ENCODE data around the gene OR8B4.
"Not testable (repeated sequence)": the region's sequence is repeated elsewhere in the genome, so short reads cannot be mapped to it uniquely, and the experiment has no call there.

Gene OR8B4

GRCh38 chr11:124424384-124424921, at the start of gene OR8B4:
OR8B4 (minus strand) TSS chr11:124424871; CDS start chr11:124424871, 0 bp downstream.
- DNase-seq (ENCODE audit: low read depth in 2 of 2), result no peak

DNA sequence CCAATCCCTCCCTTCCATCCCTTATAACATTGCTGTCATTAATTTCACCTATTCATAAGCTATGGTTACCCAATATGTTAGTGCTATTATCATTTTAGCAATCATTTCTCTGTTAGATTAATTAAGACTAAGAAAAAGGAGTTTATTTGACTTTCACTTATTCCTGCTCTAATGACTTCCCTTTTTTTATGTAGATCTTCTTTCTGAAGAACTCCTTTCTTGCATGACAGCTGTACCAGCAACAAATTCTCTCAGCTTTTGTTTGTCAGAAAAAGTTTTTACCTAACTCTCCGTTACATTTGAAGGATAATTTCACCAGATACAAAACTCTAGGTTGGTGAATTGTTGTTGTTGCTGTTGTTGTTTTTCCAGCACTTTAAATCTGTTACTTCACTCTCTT, 49.4 kb upstream of the OR8B4 start:
- no peak for DNase-seq (ENCODE audit: low read depth in 2 of 2)

DNA sequence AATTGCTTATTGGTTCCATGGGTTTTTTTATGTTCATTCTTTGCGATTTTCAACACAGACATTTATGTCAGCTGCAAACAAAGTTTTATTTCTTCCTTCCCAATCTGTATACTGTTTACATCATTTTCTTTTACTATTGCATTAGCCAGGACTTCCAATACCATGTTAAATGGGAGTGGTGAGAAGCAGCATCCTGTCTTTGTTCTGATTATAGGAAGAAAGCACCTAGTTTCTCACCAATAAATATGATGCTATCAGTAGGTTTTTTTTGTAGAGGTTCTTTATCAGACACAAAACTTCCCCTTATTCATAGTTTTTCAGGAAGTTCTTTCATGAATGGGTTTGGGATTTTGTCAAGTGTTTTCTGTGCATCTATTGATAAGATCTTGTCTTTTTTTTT, 48.8 kb upstream of the OR8B4 start:
- DNase-seq (ENCODE audit: low read depth in 2 of 2), result no peak

- DNase-seq (ENCODE audit: low read depth in 2 of 2), result no peak
Measured at GRCh38 chr11:124470561-124471227, 46.0 kb upstream of the OR8B4 start.

- DNase-seq (ENCODE audit: low read depth in 2 of 2), result no peak
Measured at GRCh38 chr11:124467381-124467927, 42.8 kb upstream of the OR8B4 start.

- DNase-seq (ENCODE audit: low read depth in 2 of 2), result no peak
Measured at GRCh38 chr11:124465368-124465767, 40.7 kb upstream of the OR8B4 start.

- no peak for DNase-seq (ENCODE audit: low read depth in 2 of 2)
Measured at GRCh38 chr11:124463990-124464389, 39.3 kb upstream of the OR8B4 start.

GRCh38 chr11:124463324-124463723, 38.7 kb upstream of the OR8B4 start:
- DNase-seq (ENCODE audit: low read depth in 2 of 2), result no peak

DNA sequence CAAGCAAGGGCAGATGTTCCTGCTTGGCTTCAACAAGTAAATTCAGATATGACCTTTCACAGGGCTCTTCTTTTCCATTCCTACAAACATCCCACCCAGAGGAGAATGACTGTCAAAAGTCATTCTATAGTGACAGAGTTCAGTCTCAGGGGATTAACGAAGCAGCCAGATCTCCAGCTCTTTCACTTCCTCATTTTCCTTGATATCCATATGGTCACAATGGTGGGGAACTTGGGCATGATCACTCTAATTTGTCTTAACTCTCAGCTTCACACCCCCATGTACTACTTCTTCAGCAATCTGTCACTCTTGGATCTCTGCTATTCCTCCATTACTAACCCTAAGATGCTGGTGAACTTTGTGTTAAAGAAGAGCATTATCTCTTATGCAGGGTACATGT, 35.8 kb upstream of the OR8B4 start:
- no peak for DNase-seq (ENCODE audit: low read depth in 2 of 2)

DNA sequence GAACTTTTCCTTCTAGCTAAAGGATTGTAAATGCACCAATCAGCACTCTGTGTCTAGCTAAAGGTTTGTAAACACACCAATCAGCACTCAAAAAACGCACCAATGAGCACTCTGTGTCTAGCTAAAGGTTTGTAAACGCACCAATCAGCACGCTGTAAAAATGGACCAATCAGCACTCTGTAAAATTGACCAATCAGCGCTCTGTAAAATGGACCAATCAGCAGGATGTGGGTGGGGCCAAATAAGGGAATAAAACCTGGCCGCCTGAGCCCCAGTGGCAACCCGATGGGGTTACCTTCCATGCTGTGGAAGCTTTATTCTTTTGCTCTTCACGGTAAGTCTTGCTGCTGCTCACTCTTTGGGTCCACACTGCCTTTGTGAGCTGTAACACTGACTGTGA, 34.7 kb upstream of the OR8B4 start:
- DNase-seq (ENCODE audit: low read depth in 2 of 2), result not testable (repeated sequence)

GRCh38 chr11:124454552-124454951, 29.9 kb upstream of the OR8B4 start:
- DNase-seq (ENCODE audit: low read depth in 2 of 2), result no peak

GRCh38 chr11:124446916-124447315, 22.2 kb upstream of the OR8B4 start:
- DNase-seq (ENCODE audit: low read depth in 2 of 2), result no peak

GRCh38 chr11:124445646-124446150, 21.0 kb upstream of the OR8B4 start, which contains the start of gene OR8B8:
OR8B8 (minus strand) TSS chr11:124445696; CDS start chr11:124441085, 4,611 bp downstream.
- no peak for DNase-seq (ENCODE audit: low read depth in 2 of 2)

DNA sequence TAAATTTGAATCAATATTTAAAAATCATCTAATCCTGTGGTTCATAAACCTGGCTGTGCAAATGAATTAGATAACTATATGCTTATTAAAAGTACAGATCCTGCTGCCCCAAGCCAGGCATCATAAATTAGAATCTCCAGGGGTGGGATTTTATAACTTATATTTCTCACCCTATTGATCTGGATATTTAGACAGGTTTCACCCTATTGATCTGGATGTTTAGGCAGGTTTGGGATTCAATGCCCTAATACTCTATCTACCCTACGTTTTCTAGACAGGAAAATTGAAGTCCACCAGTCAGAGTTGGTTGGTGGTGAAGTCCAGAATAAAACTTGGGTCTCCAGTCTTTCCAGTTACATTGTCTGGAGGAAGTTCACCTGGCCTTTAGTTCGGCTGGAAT, 18.2 kb upstream of the OR8B4 start:
- no peak for DNase-seq (ENCODE audit: low read depth in 2 of 2)

GRCh38 chr11:124442442-124442841, 17.8 kb upstream of the OR8B4 start:
- no peak for DNase-seq (ENCODE audit: low read depth in 2 of 2)

GRCh38 chr11:124441519-124441918, 16.8 kb upstream of the OR8B4 start:
- DNase-seq (ENCODE audit: low read depth in 2 of 2), result no peak

DNA sequence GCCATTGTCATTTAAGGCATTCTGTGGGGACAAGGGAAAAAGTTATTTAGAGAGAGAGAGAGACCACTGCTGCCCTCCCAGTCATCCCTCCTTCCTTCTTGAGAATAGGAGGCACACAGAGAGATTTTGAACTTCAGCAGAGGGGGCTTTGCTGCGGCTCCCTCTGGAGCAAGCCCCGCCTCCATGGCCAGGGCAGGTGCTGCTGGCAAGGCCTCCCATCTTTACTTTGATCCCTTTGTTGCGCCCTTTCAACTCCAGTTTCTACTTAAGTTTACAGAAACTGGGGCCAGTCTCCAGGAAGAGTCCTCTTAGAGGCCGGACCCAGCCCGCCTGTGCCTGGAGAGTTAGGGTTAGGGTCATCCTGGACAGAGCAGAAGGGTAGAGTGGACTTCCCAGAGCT, 16.4 kb upstream of the OR8B4 start:
- no peak for DNase-seq (ENCODE audit: low read depth in 2 of 2)

- no peak for DNase-seq (ENCODE audit: low read depth in 2 of 2)
Measured at GRCh38 chr11:124440608-124441007, 15.9 kb upstream of the OR8B4 start.

GRCh38 chr11:124434699-124435098, 10.0 kb upstream of the OR8B4 start:
- DNase-seq (ENCODE audit: low read depth in 2 of 2), result no peak

DNA sequence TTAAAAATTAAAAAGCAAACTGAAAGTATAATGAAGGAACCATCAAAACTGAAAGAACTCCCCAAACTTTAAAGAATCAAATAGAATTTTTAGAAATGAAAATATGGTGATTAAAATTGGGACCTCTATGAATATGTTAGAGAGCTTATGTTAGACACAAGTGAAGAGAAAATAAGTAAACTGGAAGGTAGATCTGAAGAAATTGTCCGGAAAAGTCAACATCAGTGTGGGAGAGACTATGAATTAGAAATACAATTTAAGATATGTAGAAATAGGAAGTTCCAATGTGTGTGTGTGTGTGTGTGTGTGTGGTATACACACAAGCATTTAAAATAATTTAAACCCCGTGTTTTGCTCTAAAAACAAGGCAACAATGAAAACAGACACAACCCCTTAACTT, 4.9 kb upstream of the OR8B4 start:
- DNase-seq (ENCODE audit: low read depth in 2 of 2), result no peak

DNA sequence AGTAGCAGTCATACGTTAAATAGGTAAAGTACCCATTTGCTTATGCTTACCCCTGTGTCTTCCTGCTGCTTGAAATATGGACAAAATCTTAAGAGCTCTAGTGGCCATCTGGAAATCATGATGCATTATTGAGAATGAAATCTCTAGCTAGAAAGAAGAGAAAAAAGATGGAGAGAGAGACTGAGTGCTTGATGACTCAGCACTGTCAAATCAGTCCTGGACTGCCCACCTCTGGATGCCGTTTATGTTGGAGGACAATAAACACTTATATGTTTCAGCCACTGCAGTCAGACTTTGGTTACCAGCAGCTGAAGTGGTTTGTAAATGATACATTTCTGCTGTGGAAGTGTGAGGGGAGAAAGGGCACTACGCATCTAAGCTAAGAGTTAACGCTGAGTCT, 3.6 kb downstream of the OR8B4 start:
- no peak for DNase-seq (ENCODE audit: low read depth in 2 of 2)

GRCh38 chr11:124415356-124415923, 9.2 kb downstream of the OR8B4 start:
- DNase-seq (ENCODE audit: low read depth in 2 of 2), result no peak

DNA sequence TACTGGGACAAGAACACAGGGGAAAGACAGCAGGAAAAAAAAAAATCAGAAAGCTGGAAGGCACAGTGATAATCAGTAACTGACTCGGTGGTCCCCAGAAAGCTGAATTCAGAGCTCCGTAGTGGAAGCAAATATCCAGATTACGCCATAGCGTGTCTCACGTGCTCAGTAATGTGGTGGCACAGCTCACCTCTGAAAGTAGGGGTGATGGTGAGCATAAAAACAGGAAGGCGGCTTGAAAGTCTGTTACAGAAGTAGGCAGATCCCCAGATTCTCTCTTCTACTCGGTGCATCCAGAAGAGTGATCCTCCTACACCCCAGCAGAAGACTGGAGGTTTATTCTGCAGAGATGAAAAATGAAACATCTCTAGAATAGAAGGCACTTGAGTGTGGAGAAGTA, 14.8 kb downstream of the OR8B4 start:
- DNase-seq (ENCODE audit: low read depth in 2 of 2), result no peak

Data from stimulated activated CD4-positive, alpha-beta T cell treated with anti-CD3 and anti-CD28 coated beads, Interleukin-15, amount 100 ng/mL, for 48 hours (primary cell).